Stimulated activated CD8-positive, alpha-beta memory T cell treated with anti-CD3 and anti-CD28 coated beads, Interleukin-7, amount 100 ng/mL, for 1 hour (primary cell): Measurements from ENCODE around the gene ACSL4.
"Not testable (repeated sequence)": the region's sequence is repeated elsewhere in the genome, so short reads cannot be mapped to it uniquely, and the experiment has no call there.

ENCODE experiments used
- DNase-seq, 2 donors: peaks; one replicate each; pipeline ENCODE4 v3.0.0-alpha.2; 2020; ENCODE audit warnings: low read depth in 2 of 2

The ACSL4 gene

GRCh38 chrX:109728173-109728535 is 4.9 kb downstream of the ACSL4 start:
- DNase-seq, result no peak

- DNase-seq, result not testable (repeated sequence)
Measured at GRCh38 chrX:109724971-109725370, 8.1 kb downstream of the ACSL4 start.

- DNase-seq, result no peak
Measured at GRCh38 chrX:109720947-109721346, 12.1 kb downstream of the ACSL4 start.

GRCh38 chrX:109719264-109719663 is 13.8 kb downstream of the ACSL4 start:
- DNase-seq, result no peak

- DNase-seq, result no peak
Measured at GRCh38 chrX:109716431-109717028, 16.5 kb downstream of the ACSL4 start.

GRCh38 chrX:109714340-109714958 is 18.6 kb downstream of the ACSL4 start:
- DNase-seq, result no peak

GRCh38 chrX:109710181-109710580 is 22.9 kb downstream of the ACSL4 start:
- no peak for DNase-seq

GRCh38 chrX:109709129-109709631 is 23.9 kb downstream of the ACSL4 start:
- no peak for DNase-seq

GRCh38 chrX:109707720-109708119 is 25.3 kb downstream of the ACSL4 start:
- no peak for DNase-seq

- DNase-seq, result no peak
Measured at GRCh38 chrX:109707319-109707718, 25.7 kb downstream of the ACSL4 start.

- no peak for DNase-seq
Measured at GRCh38 chrX:109704563-109704962, 28.5 kb downstream of the ACSL4 start.

GRCh38 chrX:109697855-109698254 is 35.2 kb downstream of the ACSL4 start:
- no peak for DNase-seq

GRCh38 chrX:109696146-109696740 is 36.8 kb downstream of the ACSL4 start:
- DNase-seq, result no peak

GRCh38 chrX:109695637-109696036 is 37.4 kb downstream of the ACSL4 start:
- DNase-seq, result no peak

GRCh38 chrX:109691752-109692151 is 41.3 kb downstream of the ACSL4 start:
- no peak for DNase-seq

GRCh38 chrX:109691277-109691676 is 41.8 kb downstream of the ACSL4 start:
- no peak for DNase-seq

- DNase-seq, result no peak
Measured at GRCh38 chrX:109687903-109688302, 45.2 kb downstream of the ACSL4 start.

- DNase-seq, result no peak
Measured at GRCh38 chrX:109685656-109686078, 47.4 kb downstream of the ACSL4 start.

GRCh38 chrX:109684136-109684535 is 48.9 kb downstream of the ACSL4 start:
- no peak for DNase-seq

- DNase-seq, result no peak
Measured at GRCh38 chrX:109681475-109682081, 51.5 kb downstream of the ACSL4 start.

GRCh38 chrX:109679820-109680219 is 53.2 kb downstream of the ACSL4 start:
- no peak for DNase-seq

GRCh38 chrX:109672239-109672638 is 60.8 kb downstream of the ACSL4 start:
- DNase-seq, result no peak

GRCh38 chrX:109671170-109671569 is 61.9 kb downstream of the ACSL4 start:
- DNase-seq, result not testable (repeated sequence)
